ENCODE data around the gene THBS1.

THBS1 gene

GRCh38 chr15:39552556-39552955 lies 28.3 kb upstream of the THBS1 start:
- no peak for DNase-seq (ENCODE audit: extremely low spot score)
- CTCF ChIA-PET: no interaction called here
- TF ChIP-seq ELF4 (IDR thresholded peaks at IDR 0.05) (no peak), ARNT (IDR thresholded peaks at IDR 0.05) (no peak), FOXA1 (IDR thresholded peaks at IDR 0.05) (no peak), L3MBTL2 (conservative IDR thresholded peaks at IDR 0.05) (no peak), NFRKB (IDR thresholded peaks at IDR 0.05) (no peak), HDGF (IDR thresholded peaks at IDR 0.05; ENCODE audit: borderline replicate concordance) (no peak), ZNF384 (IDR thresholded peaks at IDR 0.05) (no peak), CTBP1 (IDR thresholded peaks at IDR 0.05; ENCODE audit: borderline replicate concordance) (no peak)
- TF ChIP-seq, protein P1, sequence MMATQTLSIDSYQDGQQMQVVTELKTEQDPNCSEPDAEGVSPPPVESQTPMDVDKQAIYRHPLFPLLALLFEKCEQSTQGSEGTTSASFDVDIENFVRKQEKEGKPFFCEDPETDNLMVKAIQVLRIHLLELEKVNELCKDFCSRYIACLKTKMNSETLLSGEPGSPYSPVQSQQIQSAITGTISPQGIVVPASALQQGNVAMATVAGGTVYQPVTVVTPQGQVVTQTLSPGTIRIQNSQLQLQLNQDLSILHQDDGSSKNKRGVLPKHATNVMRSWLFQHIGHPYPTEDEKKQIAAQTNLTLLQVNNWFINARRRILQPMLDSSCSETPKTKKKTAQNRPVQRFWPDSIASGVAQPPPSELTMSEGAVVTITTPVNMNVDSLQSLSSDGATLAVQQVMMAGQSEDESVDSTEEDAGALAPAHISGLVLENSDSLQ (IDR thresholded peaks at IDR 0.05): no peak
- POLR2A ChIA-PET: no interaction called here

DNA sequence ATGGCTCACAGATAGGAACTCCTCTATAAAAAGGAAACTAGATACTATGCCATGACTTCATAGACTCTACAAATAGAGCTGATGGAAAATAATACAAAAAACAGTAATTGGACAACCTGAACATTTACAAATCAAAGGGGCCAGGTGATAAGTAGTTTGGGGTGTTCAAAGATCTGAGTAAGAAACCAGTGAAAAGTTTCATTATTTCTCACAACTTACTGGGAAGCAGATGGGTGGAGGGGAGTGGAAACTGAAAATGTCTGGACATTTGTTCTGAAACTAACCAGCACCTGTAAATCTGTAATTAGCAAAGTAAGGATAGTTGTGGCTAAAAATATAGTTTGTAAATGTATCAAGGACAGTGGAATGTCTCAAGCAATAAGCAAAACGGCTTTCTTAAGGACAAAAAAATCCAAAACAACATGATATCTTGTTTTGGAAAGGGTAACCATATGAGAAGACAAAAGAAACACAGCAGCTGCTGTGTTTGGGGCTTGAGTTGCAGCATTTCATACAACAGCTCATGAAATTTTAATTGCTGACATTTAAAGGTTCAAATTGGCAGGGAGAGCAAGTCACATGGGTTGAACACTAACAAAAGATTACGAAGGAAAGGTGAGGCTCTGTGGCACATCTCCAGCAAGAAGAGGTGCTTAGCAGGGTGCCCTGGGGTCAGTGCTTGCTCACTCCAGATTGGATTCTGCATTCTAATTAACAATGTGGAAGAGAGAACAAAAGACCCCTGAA lies 26.8 kb upstream of the THBS1 start:
- CTCF ChIA-PET: no interaction called here
- no peak for DNase-seq (ENCODE audit: extremely low spot score)
- POLR2A ChIA-PET: no interaction called here
- no peak for TF ChIP-seq CTBP1 (IDR thresholded peaks at IDR 0.05; ENCODE audit: borderline replicate concordance)
- TF ChIP-seq ZNF384 (IDR thresholded peaks at IDR 0.05): no peak
- no peak for TF ChIP-seq L3MBTL2 (conservative IDR thresholded peaks at IDR 0.05)
- TF ChIP-seq NFRKB (IDR thresholded peaks at IDR 0.05): no peak
- no peak for TF ChIP-seq BHLHE40 (IDR thresholded peaks at IDR 0.05; ENCODE audit: borderline replicate concordance)
- TF ChIP-seq HDGF (IDR thresholded peaks at IDR 0.05; ENCODE audit: borderline replicate concordance): no peak
- TF ChIP-seq TARDBP (IDR thresholded peaks at IDR 0.05): no peak
- no peak for TF ChIP-seq FOXA1 (IDR thresholded peaks at IDR 0.05)
- TF ChIP-seq SP1 (IDR thresholded peaks at IDR 0.05): no peak
- no peak for TF ChIP-seq ELF4 (IDR thresholded peaks at IDR 0.05)
- no peak for TF ChIP-seq SUZ12 (IDR thresholded peaks at IDR 0.05)

GRCh38 chr15:39554746-39555387 lies 26.0 kb upstream of the THBS1 start:
- no peak for DNase-seq (ENCODE audit: extremely low spot score)
- TF ChIP-seq FOXK2 (IDR thresholded peaks at IDR 0.05): no peak
- TF ChIP-seq NFRKB (IDR thresholded peaks at IDR 0.05): no peak
- TF ChIP-seq TARDBP (IDR thresholded peaks at IDR 0.05): no peak
- no peak for TF ChIP-seq L3MBTL2 (conservative IDR thresholded peaks at IDR 0.05)
- TF ChIP-seq BHLHE40 (IDR thresholded peaks at IDR 0.05; ENCODE audit: borderline replicate concordance): no peak
- ChIA-PET CTCF (no interaction called here), POLR2A (no interaction called here)

DNA sequence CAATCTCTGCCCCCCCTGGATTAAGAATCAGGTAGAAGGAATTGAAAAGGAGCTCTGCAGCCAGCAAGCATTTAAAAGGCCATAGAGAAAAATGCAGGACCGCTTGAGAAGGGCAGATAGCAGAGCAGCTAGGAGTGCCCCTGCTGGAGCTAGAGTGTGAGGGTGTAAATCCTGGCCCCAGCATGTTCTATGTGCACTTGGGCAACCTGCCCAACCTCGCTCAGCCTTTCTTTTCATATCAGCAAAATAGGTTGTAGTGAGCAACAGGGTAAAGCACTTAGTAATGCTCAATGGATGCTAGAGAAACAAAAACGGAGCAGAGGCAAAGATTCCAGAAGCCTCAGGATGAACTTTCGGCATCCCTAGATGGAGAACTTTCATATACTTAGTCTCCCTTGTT lies 25.0 kb upstream of the THBS1 start:
- ChIA-PET POLR2A (no interaction called here), CTCF (no interaction called here)
- DNase-seq (ENCODE audit: extremely low spot score): no peak

DNA sequence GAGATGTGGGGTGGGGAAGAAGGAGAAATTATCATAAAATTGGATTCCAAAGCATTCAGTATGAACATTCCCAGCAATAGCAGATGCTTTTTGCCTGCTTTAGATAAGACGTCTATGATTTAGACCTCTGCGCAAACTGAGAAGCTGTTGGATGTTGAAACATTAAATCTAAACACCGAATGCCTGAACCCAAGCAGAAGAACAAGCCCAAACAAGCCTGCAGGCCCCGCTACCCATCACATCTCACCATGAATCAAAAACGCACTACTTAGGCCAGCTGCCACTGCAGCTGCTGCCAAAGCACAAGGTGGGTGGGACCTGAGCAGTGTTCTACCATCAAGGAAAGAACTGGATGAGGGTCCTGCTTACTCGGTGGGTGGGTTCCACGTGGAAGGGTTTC lies 24.4 kb upstream of the THBS1 start:
- TF ChIP-seq L3MBTL2 (conservative IDR thresholded peaks at IDR 0.05): no peak
- no peak for TF ChIP-seq FOXM1 (IDR thresholded peaks at IDR 0.05; ENCODE audit: borderline replicate concordance)
- no peak for TF ChIP-seq BHLHE40 (IDR thresholded peaks at IDR 0.05; ENCODE audit: borderline replicate concordance)
- CTCF ChIA-PET: no interaction called here
- POLR2A ChIA-PET: no interaction called here
- no peak for DNase-seq (ENCODE audit: extremely low spot score)

More for the DNA sequence above, 25.0 kb upstream of the THBS1 start:
- TF ChIP-seq CTBP1 (IDR thresholded peaks at IDR 0.05; ENCODE audit: borderline replicate concordance): no peak
- no peak for TF ChIP-seq SUZ12 (IDR thresholded peaks at IDR 0.05)
- no peak for TF ChIP-seq FOXA1 (IDR thresholded peaks at IDR 0.05)
- TF ChIP-seq SP1 (IDR thresholded peaks at IDR 0.05): no peak
- no peak for TF ChIP-seq ARNT (IDR thresholded peaks at IDR 0.05)
- no peak for TF ChIP-seq FOXM1 (IDR thresholded peaks at IDR 0.05; ENCODE audit: borderline replicate concordance)
- TF ChIP-seq BHLHE40 (IDR thresholded peaks at IDR 0.05; ENCODE audit: borderline replicate concordance): no peak
- TF ChIP-seq TARDBP (IDR thresholded peaks at IDR 0.05): no peak
- TF ChIP-seq L3MBTL2 (conservative IDR thresholded peaks at IDR 0.05): no peak
- no peak for TF ChIP-seq FOXK2 (IDR thresholded peaks at IDR 0.05)
- no peak for TF ChIP-seq LEF1 (IDR thresholded peaks at IDR 0.05; ENCODE audit: borderline replicate concordance)
- TF ChIP-seq ELF4 (IDR thresholded peaks at IDR 0.05): no peak
- TF ChIP-seq ZNF384 (IDR thresholded peaks at IDR 0.05): no peak
- TF ChIP-seq, protein P1 (IDR thresholded peaks at IDR 0.05): no peak
- no peak for TF ChIP-seq HDGF (IDR thresholded peaks at IDR 0.05; ENCODE audit: borderline replicate concordance)

- ChIA-PET CTCF (interaction anchor here (1.2 kb wide), 1 partner anchor 21 kb away, joined by 3 read pairs; no protein-coding TSS in a partner anchor), POLR2A (no interaction called here)
- no peak for TF ChIP-seq SUZ12 (IDR thresholded peaks at IDR 0.05)
- no peak for DNase-seq (ENCODE audit: extremely low spot score)
Observed at GRCh38 chr15:39558421-39558820, 22.5 kb upstream of the THBS1 start.

GRCh38 chr15:39564972-39565665 lies 15.8 kb upstream of the THBS1 start:
- ChIA-PET CTCF (no interaction called here), POLR2A (no interaction called here)
- DNase-seq (ENCODE audit: extremely low spot score): no peak
- TF ChIP-seq ZNF384 (IDR thresholded peaks at IDR 0.05) (no peak), SP1 (IDR thresholded peaks at IDR 0.05) (no peak), LEF1 (IDR thresholded peaks at IDR 0.05; ENCODE audit: borderline replicate concordance) (no peak), FOXM1 (IDR thresholded peaks at IDR 0.05; ENCODE audit: borderline replicate concordance) (no peak)
